B cell (primary cell): ENCODE data around the gene DEPDC4. TPM values are rescaled to one million over a fixed set of nuclear protein-coding genes. Genes with fewer than 3 reads are reported as not detected.
"Not testable (repeated sequence)": the region's sequence is repeated elsewhere in the genome, so short reads cannot be mapped to it uniquely, and the experiment has no call there.

Experiments
- ATAC-seq: fragments of 200-7000 bp; cut with Tn5 transposase; one replicate; pipeline ENCODE4 v1.10.0; 2021; ENCODE audit warnings: low read depth, mild to moderate bottlenecking, moderate number of reproducible peaks, moderate library complexity
- CTCF ChIA-PET: fragments of 350-600 bp; sonication (Branson Sonifier 250); formaldehyde crosslinking; loops from one replicate; lab custom pipeline; 2021; ENCODE audit warnings: antibody characterized with exemption, inconsistent platforms; lab: Charles Lee
- POLR2A ChIA-PET: fragments of 350-600 bp; sonication (Branson Sonifier 250); formaldehyde crosslinking; loops from one replicate; lab custom pipeline; 2021; ENCODE audit warnings: antibody characterized with exemption; lab: Charles Lee
- DNase-seq: peaks from one replicate; pipeline ENCODE4 v3.0.0; 2013
- H2AFZ ChIP-seq: 2 replicates; pipeline ENCODE4 v1.6.1; 2012; ENCODE audit warnings: mild to moderate bottlenecking, low read depth, low read length; ENCODE audit not compliant: insufficient read depth, poor library complexity, severe bottlenecking
- H3K27ac ChIP-seq, 2 donors: 1 replicate in 1 of 2; 2 replicates in 1 of 2; pipeline ENCODE4 v1.5.1; 2012 to 2013; ENCODE audit warnings: low read length in 2 of 2, mild to moderate bottlenecking in 2 of 2, moderate library complexity in 1 of 2
- H3K27me3 ChIP-seq, 4 experiments: fragments of 200-600 bp in 1 of 4; sonication (generic) in 1 of 4; replicated peaks in 1 of 4; 1 replicate in 2 of 4; 2 replicates in 2 of 4; pipeline versions ENCODE4 v1.6.1 to v1.7.0; 2013 to 2016; ENCODE audit warnings: low read length in 3 of 4, mild to moderate bottlenecking in 2 of 4, mixed read lengths in 1 of 4, moderate library complexity in 1 of 4; ENCODE audit not compliant: insufficient read depth in 4 of 4, control insufficient read depth in 3 of 4; ENCODE audit errors: control extremely low read depth in 1 of 4
- H3K36me3 ChIP-seq, 2 experiments: replicated peaks in 1 of 2; 1 replicate in 1 of 2; 2 replicates in 1 of 2; pipeline versions ENCODE4 v1.6.1 to v1.7.1; 2013; ENCODE audit warnings: low read length in 1 of 2; ENCODE audit not compliant: insufficient read depth in 2 of 2, control insufficient read depth in 1 of 2; ENCODE audit errors: control extremely low read depth in 1 of 2, extremely low read depth in 1 of 2
- H3K4me1 ChIP-seq, 2 donors: fragments of 200-600 bp in 1 of 2; sonication (generic) in 1 of 2; 1 replicate in 1 of 2; 2 replicates in 1 of 2; pipeline versions ENCODE4 v1.5.1 to v1.6.1; 2013 to 2017; ENCODE audit warnings: low read length in 2 of 2; ENCODE audit not compliant: control insufficient read depth in 2 of 2, insufficient read depth in 2 of 2
- H3K4me2 ChIP-seq: replicated peaks from 2 replicates; pipeline ENCODE3; 2012; ENCODE audit warnings: mild to moderate bottlenecking, low read depth, low read length; ENCODE audit not compliant: poor library complexity, severe bottlenecking
- H3K4me3 ChIP-seq, 5 experiments: fragments of 200-600 bp in 1 of 5; sonication (generic) in 1 of 5; 1 replicate in 3 of 5; 2 replicates in 2 of 5; pipeline versions ENCODE4 v1.5.1 to v1.7.0; 2011 to 2016; ENCODE audit warnings: low read length in 4 of 5, mild to moderate bottlenecking in 4 of 5, low read depth in 2 of 5, control low read depth in 1 of 5, moderate library complexity in 1 of 5; ENCODE audit not compliant: insufficient read depth in 1 of 5; ENCODE audit errors: control extremely low read depth in 1 of 5, extremely low read depth in 1 of 5
- H3K79me2 ChIP-seq: fragments of 200-600 bp; sonication (generic); one replicate; pipeline ENCODE4 v1.6.0; 2016; ENCODE audit warnings: low read length; ENCODE audit not compliant: control insufficient read depth, insufficient read depth
- H3K9ac ChIP-seq: fragments of 200-600 bp; sonication (generic); 2 replicates; pipeline ENCODE4 v1.6.1; 2017; ENCODE audit warnings: mild to moderate bottlenecking, low read length, moderate library complexity
- H3K9me3 ChIP-seq, 3 donors: one replicate each; pipeline versions ENCODE4 v1.6.1 to v1.7.1; 2013; ENCODE audit warnings: low read length in 2 of 3; ENCODE audit not compliant: control insufficient read depth in 2 of 3, insufficient read depth in 1 of 3; ENCODE audit errors: control extremely low read depth in 1 of 3
- H4K20me1 ChIP-seq: 2 replicates; pipeline ENCODE4 v1.6.0; 2012; ENCODE audit warnings: mild to moderate bottlenecking, low read length; ENCODE audit not compliant: insufficient read depth, control insufficient read depth, poor library complexity, severe bottlenecking
- H3K27ac Mint-ChIP-seq: one replicate; pipeline ENCODE4 v1.8.0; 2021; ENCODE audit warnings: mixed read lengths
- H3K27me3 Mint-ChIP-seq: one replicate; pipeline ENCODE4 v1.8.0; 2021; ENCODE audit warnings: mixed read lengths
- H3K4me1 Mint-ChIP-seq: one replicate; pipeline ENCODE4 v1.8.0; 2021; ENCODE audit warnings: mixed read lengths
- H3K4me3 Mint-ChIP-seq: one replicate; pipeline ENCODE4 v1.8.0; 2021; ENCODE audit warnings: mixed read lengths
- H3K9me3 Mint-ChIP-seq: one replicate; pipeline ENCODE4 v1.8.0; 2022; ENCODE audit warnings: mixed read lengths; ENCODE audit not compliant: insufficient read depth
- EZH2 ChIP-seq: IDR thresholded peaks from 2 replicates; pipeline ENCODE4 v1.6.1; 2012; ENCODE audit warnings: borderline replicate concordance, low read depth, mild to moderate bottlenecking, moderate library complexity, low read length; ENCODE audit not compliant: insufficient read depth, poor library complexity, severe bottlenecking
- WGBS: methylation state at CpG from one replicate; pipeline ENCODE4 v1.1.5; 2013; ENCODE audit warnings: missing lambda C conversion rate; ENCODE audit not compliant: insufficient coverage; 5-methylcytosine and 5-hydroxymethylcytosine counted together
- intact Hi-C: fragments of 100-400 bp; cut with micrococcal nuclease; formaldehyde crosslinking; loops from one replicate; pipeline ENCODE4 v1.10.0; 2022
- polyA plus RNA-seq: library from polyadenylated mRNA; depleted of rRNA; stranded (reverse); fragments of >200 nt; gene quantifications from 2 replicates; pipeline ENCODE4 v1.2.3, GENCODE V29; 2012
- total RNA-seq, 2 donors: library from RNA; stranded (reverse); fragments of 120-200 nt in 1 of 2; gene quantifications; 1 replicate in 1 of 2; 2 replicates in 1 of 2; pipeline versions ENCODE4 v1.2.3 to v1.2.4, GENCODE V29; 2013 to 2022
- TF ChIP-seq, protein P1 (sequence below): fragments of 200-600 bp; IDR thresholded peaks from one replicate; pipeline ENCODE4 v1.8.0; 2022; ENCODE audit warnings: antibody characterized with exemption, mild to moderate bottlenecking

DEPDC4 gene
- total and polyA plus RNA-seq, 2 donors (not counting 1 experiment from before 2014, with no cell fraction given) = 1.2 to 1.8 TPM

DNA sequence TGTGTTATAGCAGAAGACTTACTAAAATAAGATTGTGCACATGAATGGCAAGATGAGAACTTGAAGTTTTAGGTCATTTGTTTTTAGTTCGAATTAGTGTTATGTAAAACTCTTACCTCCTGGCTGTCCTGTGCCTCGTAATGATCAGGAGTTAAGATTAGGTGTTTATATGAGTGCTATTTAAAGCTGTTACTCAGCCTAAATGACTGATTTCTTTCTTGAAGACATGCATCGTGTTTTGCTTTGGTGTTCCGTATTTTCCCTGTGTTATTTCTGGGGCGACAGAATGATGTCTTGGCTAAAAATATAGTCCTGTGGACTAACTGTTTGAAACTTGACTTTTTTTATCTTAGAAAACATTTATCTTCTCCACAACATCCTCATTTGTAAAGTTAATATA is 22.2 kb upstream of the DEPDC4 start:
- no peak overlapping the region for H2AFZ ChIP-seq

GRCh38 chr12:100284556-100284955 is 17.7 kb upstream of the DEPDC4 start:
- ATAC-seq, H3K4me2 ChIP-seq, H3K27me3 Mint-ChIP-seq, H3K4me1 ChIP-seq, H3K9me3 Mint-ChIP-seq, CTCF ChIA-PET, H3K4me1 Mint-ChIP-seq, POLR2A ChIA-PET, H3K4me3 ChIP-seq, H3K9ac ChIP-seq, DNase-seq, H3K27ac ChIP-seq, H3K4me3 Mint-ChIP-seq, intact Hi-C loops, H3K9me3 ChIP-seq, H3K27me3 ChIP-seq, H2AFZ ChIP-seq, H3K27ac Mint-ChIP-seq: not testable (repeated sequence)
- H4K20me1 ChIP-seq = peaks cover 11% of the 10 kb centered on the region
- peaks cover 0 to 22% of the 10 kb centered on the region in 2 experiments for H3K36me3 ChIP-seq
- H3K79me2 ChIP-seq = peaks cover 30% of the 10 kb centered on the region
- WGBS = 97% methylated on average over 7 of the region's 12 CpGs

More for the DNA sequence above, 22.2 kb upstream of the DEPDC4 start:
- Histone ChIP-seq H3K9me3 (no peaks in the 10 kb centered on the region), H3K9ac (no peak overlapping the region), H3K79me2 (no peaks in the 10 kb centered on the region), H3K4me1 (no peaks in the 10 kb centered on the region), H3K36me3 (peaks cover 0 to 30% of the 10 kb centered on the region in 2 experiments), H3K27ac (no peak overlapping the region), H3K27me3 (no peaks in the 10 kb centered on the region), H3K4me2 (no peak overlapping the region), H3K4me3 (no peak overlapping the region), H4K20me1 (no peaks in the 10 kb centered on the region)
- no peaks in the 10 kb centered on the region for H3K27me3 Mint-ChIP-seq
- ChIA-PET CTCF (no interaction called here), POLR2A (no interaction called here)
- ATAC-seq (no peak), DNase-seq (no peak)
- no peak overlapping the region for H3K27ac Mint-ChIP-seq
- H3K9me3 Mint-ChIP-seq = no peaks in the 10 kb centered on the region
- no peak overlapping the region for H3K4me3 Mint-ChIP-seq
- intact Hi-C loops = no loop called here
- 93% methylated on average over 2 of the region's 5 CpGs for WGBS
- H3K4me1 Mint-ChIP-seq = no peaks in the 10 kb centered on the region
- TF ChIP-seq, protein P1, sequence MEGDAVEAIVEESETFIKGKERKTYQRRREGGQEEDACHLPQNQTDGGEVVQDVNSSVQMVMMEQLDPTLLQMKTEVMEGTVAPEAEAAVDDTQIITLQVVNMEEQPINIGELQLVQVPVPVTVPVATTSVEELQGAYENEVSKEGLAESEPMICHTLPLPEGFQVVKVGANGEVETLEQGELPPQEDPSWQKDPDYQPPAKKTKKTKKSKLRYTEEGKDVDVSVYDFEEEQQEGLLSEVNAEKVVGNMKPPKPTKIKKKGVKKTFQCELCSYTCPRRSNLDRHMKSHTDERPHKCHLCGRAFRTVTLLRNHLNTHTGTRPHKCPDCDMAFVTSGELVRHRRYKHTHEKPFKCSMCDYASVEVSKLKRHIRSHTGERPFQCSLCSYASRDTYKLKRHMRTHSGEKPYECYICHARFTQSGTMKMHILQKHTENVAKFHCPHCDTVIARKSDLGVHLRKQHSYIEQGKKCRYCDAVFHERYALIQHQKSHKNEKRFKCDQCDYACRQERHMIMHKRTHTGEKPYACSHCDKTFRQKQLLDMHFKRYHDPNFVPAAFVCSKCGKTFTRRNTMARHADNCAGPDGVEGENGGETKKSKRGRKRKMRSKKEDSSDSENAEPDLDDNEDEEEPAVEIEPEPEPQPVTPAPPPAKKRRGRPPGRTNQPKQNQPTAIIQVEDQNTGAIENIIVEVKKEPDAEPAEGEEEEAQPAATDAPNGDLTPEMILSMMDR = no peak
- TF ChIP-seq EZH2 = no peak
